ENCODE results near the gene NEU1.

DNA sequence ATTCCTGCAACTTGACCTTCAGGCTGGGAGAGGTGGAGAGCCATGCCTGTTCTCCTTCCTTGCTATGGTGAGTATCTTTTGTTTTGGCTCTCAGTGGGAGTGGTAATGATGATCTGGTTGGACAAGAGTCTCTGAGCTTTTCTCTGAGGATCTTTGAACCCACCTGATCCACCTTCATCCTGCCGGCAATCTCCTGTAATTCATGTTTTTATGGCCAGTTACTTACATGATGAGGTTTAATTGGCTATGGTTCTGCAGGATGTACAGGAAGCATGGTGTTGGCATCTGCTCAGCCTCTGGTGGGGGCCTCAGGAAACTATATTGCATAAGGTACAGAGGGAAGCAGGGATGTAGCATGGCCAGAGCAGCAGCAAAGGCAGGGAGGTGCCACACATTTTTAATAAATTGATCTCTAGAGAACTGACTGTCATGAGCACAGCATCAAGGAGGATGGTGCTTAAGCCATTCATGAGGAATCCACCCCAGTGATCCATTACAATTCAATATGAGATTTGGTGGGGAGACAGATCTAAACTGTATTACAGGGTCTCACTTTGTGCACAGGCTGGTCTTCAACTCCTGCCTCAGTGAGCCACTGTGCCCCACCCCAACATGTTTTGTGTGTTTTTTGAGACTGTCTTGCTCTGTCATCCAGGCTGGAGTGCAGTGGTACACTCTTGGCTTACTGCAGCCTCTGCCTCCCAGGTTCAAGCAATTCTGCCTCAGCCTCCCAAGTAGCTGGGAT, 25.1 kb downstream of the NEU1 start:
- TF ChIP-seq, protein P1, sequence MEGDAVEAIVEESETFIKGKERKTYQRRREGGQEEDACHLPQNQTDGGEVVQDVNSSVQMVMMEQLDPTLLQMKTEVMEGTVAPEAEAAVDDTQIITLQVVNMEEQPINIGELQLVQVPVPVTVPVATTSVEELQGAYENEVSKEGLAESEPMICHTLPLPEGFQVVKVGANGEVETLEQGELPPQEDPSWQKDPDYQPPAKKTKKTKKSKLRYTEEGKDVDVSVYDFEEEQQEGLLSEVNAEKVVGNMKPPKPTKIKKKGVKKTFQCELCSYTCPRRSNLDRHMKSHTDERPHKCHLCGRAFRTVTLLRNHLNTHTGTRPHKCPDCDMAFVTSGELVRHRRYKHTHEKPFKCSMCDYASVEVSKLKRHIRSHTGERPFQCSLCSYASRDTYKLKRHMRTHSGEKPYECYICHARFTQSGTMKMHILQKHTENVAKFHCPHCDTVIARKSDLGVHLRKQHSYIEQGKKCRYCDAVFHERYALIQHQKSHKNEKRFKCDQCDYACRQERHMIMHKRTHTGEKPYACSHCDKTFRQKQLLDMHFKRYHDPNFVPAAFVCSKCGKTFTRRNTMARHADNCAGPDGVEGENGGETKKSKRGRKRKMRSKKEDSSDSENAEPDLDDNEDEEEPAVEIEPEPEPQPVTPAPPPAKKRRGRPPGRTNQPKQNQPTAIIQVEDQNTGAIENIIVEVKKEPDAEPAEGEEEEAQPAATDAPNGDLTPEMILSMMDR (IDR thresholded peaks at IDR 0.05 in 8 of 11, conservative IDR thresholded peaks at IDR 0.05 in 3 of 11) = no peak
- TF ChIP-seq POLR2AphosphoS5 (IDR thresholded peaks at IDR 0.05) = no peak

Data from spleen (tissue), 7 donors.